Measurements from ENCODE around the gene INTS11. TPM values are rescaled to one million over a fixed set of nuclear protein-coding genes. Genes with fewer than 3 reads are reported as not detected.

Gene INTS11
- total RNA-seq, 2 donors from 2014 or later, result 108 to 131 TPM

DNA sequence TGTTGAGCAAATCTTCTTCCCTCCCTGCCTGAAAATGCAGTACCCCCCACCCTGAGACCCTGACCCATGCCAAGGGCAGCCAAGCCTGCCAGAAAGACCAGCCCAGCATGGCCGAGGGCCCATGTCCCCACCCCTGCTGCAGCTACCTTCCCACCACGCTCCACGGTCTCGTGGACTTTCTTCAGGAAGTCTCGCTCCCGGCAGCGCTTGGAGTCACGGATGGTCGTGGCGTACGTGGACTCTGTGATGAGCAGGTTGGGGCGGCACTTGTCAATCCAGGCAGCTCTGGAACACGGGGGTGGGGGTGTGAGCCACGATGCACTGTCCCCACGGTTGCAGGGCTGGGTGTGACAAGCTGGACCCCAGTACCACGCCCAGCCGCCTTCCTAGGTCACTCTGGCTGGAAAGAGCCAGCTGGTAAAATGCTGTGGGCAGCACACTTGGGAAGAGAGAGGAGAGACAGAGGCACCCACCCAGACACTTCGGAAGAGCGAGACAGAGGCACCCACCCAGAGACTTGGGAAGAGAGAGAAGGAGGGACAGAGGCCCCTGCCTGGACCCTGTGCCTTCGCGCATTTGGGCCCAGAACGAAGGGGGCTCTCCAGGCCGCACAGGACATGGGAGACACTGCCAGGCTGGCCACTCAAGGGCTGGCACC, 9.7 kb downstream of the INTS11 start:
- H3K9me3 Mint-ChIP-seq, result no peaks in the 10 kb centered on the region
- H3K4me3 Mint-ChIP-seq, result no peak overlapping the region
- H3K4me1 Mint-ChIP-seq (ENCODE audit: low read depth), result no peaks in the 10 kb centered on the region
- no peak overlapping the region for H3K27ac Mint-ChIP-seq
- no peak for DNase-seq
- ATAC-seq (replicated peaks in 1 of 2), result no peak
- H3K36me3 Mint-ChIP-seq (ENCODE audit: insufficient read depth in 2 of 2), result peaks cover 0 to 7% of the 10 kb centered on the region in 2 donors
- no peaks in the 10 kb centered on the region for H3K27me3 Mint-ChIP-seq (ENCODE audit: low read depth)

GRCh38 chr1:1314237-1314586, 10.2 kb downstream of the INTS11 start:
- DNase-seq (no peak), ATAC-seq (replicated peaks in 1 of 2) (no peak)
- Mint-ChIP-seq H3K36me3 (ENCODE audit: insufficient read depth in 2 of 2) (peaks cover 0 to 4% of the 10 kb centered on the region in 2 donors), H3K9me3 (no peaks in the 10 kb centered on the region), H3K27ac (no peak overlapping the region), H3K4me1 (ENCODE audit: low read depth) (no peaks in the 10 kb centered on the region), H3K27me3 (ENCODE audit: low read depth) (no peaks in the 10 kb centered on the region), H3K4me3 (no peak overlapping the region)

DNA sequence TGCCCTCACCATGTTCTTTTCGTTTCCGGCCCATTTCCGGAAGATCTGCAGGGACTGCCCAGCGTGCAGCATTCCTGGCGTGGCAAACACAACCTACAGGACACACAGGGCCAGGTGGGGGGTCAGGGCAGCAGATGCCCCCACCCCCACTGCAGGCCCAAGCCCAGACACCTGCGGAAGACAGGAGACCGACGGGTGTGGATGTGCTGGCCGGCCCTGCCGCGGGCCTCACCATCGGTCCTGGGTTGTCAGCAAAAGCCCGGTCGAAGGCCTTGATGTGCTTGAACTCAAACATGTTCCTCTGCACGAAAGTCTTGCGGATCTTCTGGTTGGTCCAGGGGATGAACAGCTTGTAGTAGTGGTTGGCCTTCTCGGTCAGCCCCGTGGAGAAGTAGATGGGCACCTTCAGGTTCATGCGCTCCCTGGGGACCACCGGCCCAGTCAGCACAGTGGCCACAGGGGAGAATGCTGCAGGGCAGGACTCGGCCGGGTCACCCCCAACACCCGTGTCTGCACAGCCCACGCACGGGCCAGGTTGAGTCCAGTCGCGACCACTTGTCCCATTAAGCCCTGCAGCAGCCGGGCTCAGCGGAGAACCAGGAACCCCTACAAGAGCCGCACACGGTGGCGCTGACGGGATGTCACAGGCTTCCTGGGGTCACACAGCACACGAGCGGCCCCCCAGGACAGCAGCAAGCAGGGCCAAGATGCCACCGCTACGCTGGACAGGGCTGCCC, 10.8 kb downstream of the INTS11 start:
- DNase-seq (no peak), ATAC-seq (replicated peaks in 1 of 2) (no peak)
- Mint-ChIP-seq H3K27ac (no peak overlapping the region), H3K36me3 (ENCODE audit: insufficient read depth in 2 of 2) (peaks cover 0 to 1% of the 10 kb centered on the region in 2 donors), H3K9me3 (no peaks in the 10 kb centered on the region), H3K4me1 (ENCODE audit: low read depth) (no peaks in the 10 kb centered on the region), H3K4me3 (no peak overlapping the region), H3K27me3 (ENCODE audit: low read depth) (no peaks in the 10 kb centered on the region)

- H3K27ac Mint-ChIP-seq, result no peak overlapping the region
These were observed 11.8 kb downstream of the INTS11 start for GRCh38 chr1:1312450-1313314.

GRCh38 chr1:1311107-1312104, 13.1 kb downstream of the INTS11 start:
- Mint-ChIP-seq H3K4me3 (no peak overlapping the region), H3K36me3 (ENCODE audit: insufficient read depth in 2 of 2) (peaks cover 0 to 1% of the 10 kb centered on the region in 2 donors)

More at GRCh38 chr1:1312450-1313314, 11.8 kb downstream of the INTS11 start:
- no peak for ATAC-seq (replicated peaks in 1 of 2)
- peaks cover 0 to 1% of the 10 kb centered on the region in 2 donors for H3K36me3 Mint-ChIP-seq (ENCODE audit: insufficient read depth in 2 of 2)
- H3K4me3 Mint-ChIP-seq, result no peak overlapping the region
- H3K9me3 Mint-ChIP-seq, result no peaks in the 10 kb centered on the region
- H3K27me3 Mint-ChIP-seq (ENCODE audit: low read depth), result no peaks in the 10 kb centered on the region
- DNase-seq, result no peak
- H3K4me1 Mint-ChIP-seq (ENCODE audit: low read depth), result no peaks in the 10 kb centered on the region

DNA sequence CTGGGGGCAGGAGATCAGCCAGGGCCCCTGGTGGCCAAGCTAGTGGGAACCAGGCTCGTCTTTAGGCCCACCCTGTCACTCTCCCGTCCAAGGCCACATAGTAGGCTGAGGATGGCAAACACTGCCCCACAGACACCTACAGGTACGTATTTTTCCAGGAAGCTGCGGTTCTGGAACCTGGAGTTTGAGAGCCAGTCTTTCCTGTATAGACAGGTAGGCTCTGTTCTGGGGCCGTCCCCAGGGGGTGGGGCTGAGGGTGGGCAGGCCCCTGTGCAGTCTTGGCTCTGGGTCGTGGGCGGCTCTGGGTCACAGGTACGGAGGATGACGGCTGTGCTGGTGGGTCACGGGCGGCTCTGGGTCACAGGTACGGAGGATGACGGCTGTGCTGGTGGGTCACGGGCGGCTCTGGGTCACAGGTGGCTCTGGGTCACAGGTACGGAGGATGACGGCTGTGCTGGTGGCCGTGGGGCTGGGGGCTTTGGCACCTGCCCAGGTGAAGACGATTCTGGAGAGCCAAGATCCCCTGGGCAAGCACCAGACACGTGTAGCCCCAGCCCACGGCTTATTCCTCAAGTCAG, 13.9 kb downstream of the INTS11 start:
- peaks cover 0 to 1% of the 10 kb centered on the region in 2 donors for H3K36me3 Mint-ChIP-seq (ENCODE audit: insufficient read depth in 2 of 2)
- H3K27me3 Mint-ChIP-seq (ENCODE audit: low read depth), result no peaks in the 10 kb centered on the region
- no peaks in the 10 kb centered on the region for H3K9me3 Mint-ChIP-seq
- no peak overlapping the region for H3K27ac Mint-ChIP-seq
- no peak for DNase-seq
- peaks cover 15% of the 10 kb centered on the region for H3K4me1 Mint-ChIP-seq (ENCODE audit: low read depth)
- H3K4me3 Mint-ChIP-seq, result peak overlapping the region; percentile 32 to 78
- no peak for ATAC-seq (replicated peaks in 1 of 2)

More at GRCh38 chr1:1311107-1312104, 13.1 kb downstream of the INTS11 start:
- Mint-ChIP-seq H3K27me3 (ENCODE audit: low read depth) (no peaks in the 10 kb centered on the region), H3K9me3 (no peaks in the 10 kb centered on the region), H3K4me1 (ENCODE audit: low read depth) (peaks cover 7% of the 10 kb centered on the region), H3K27ac (no peak overlapping the region)
- DNase-seq (no peak), ATAC-seq (replicated peaks in 1 of 2) (no peak)

DNA sequence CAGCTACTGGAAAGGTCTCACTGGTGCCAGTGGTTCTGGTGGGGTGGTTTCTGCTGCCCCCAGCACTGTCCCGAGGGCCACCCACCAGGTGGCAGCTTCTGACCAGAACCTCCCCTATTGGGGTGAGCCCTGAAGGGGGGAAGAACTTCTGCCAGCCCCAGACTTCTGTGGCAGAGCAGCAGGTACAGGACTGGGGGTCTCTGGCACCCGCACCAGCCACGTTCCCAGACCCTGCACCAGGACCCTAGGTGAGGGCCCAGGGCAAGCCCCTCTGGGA, 14.4 kb downstream of the INTS11 start:
- ATAC-seq (replicated peaks in 1 of 2) (no peak), DNase-seq (no peak)
- Mint-ChIP-seq H3K36me3 (ENCODE audit: insufficient read depth in 2 of 2) (peaks cover 0 to 1% of the 10 kb centered on the region in 2 donors), H3K4me3 (peak overlapping the region; percentile 78), H3K4me1 (ENCODE audit: low read depth) (peaks cover 16% of the 10 kb centered on the region), H3K9me3 (no peaks in the 10 kb centered on the region), H3K27me3 (ENCODE audit: low read depth) (no peaks in the 10 kb centered on the region), H3K27ac (no peak overlapping the region)

- peak in 1 of 2 donors; percentile 28 for DNase-seq
- Mint-ChIP-seq H3K27ac (no peak overlapping the region), H3K36me3 (ENCODE audit: insufficient read depth in 2 of 2) (peaks cover 0 to 1% of the 10 kb centered on the region in 2 donors), H3K27me3 (ENCODE audit: low read depth) (no peaks in the 10 kb centered on the region), H3K4me1 (ENCODE audit: low read depth) (peaks cover 16% of the 10 kb centered on the region), H3K4me3 (peak overlapping the region; percentile 78), H3K9me3 (no peaks in the 10 kb centered on the region)
- no peak for ATAC-seq (replicated peaks in 1 of 2)
These were observed 15.0 kb downstream of the INTS11 start for GRCh38 chr1:1309251-1310108.

DNA sequence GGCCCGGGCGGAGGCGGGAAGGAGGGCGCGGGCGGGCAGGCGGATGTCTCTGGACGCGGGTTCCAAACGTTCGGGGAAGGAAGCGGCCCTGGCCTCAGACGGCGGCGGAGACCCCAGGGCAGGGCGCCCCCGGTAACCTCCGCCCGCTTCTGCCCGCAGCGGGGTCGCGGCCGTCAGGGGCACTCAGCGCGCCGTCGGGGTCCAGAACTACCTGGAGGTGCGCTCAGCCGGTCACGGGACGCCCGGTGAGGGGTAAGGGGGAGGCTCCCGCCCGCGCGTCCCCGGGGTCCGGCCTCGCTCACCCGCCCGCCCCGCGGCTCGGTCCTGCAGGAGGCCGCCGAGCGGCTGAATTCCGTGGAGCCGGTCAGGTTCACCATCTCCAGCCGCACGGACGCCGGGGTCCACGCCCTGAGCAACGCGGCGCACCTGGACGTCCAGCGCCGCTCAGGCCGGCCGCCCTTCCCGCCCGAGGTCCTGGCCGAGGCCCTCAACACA, 15.7 kb downstream of the INTS11 start:
- H3K36me3 Mint-ChIP-seq (ENCODE audit: insufficient read depth in 2 of 2), result peaks cover 0 to 1% of the 10 kb centered on the region in 2 donors
- peak overlapping the region; percentile 78 to 87 for H3K4me3 Mint-ChIP-seq
- ATAC-seq (replicated peaks in 1 of 2), result no peak
- H3K27me3 Mint-ChIP-seq (ENCODE audit: low read depth), result no peaks in the 10 kb centered on the region
- H3K9me3 Mint-ChIP-seq, result no peaks in the 10 kb centered on the region
- H3K27ac Mint-ChIP-seq, result no peak overlapping the region
- DNase-seq, result no peak
- peaks cover 16% of the 10 kb centered on the region for H3K4me1 Mint-ChIP-seq (ENCODE audit: low read depth)

DNA sequence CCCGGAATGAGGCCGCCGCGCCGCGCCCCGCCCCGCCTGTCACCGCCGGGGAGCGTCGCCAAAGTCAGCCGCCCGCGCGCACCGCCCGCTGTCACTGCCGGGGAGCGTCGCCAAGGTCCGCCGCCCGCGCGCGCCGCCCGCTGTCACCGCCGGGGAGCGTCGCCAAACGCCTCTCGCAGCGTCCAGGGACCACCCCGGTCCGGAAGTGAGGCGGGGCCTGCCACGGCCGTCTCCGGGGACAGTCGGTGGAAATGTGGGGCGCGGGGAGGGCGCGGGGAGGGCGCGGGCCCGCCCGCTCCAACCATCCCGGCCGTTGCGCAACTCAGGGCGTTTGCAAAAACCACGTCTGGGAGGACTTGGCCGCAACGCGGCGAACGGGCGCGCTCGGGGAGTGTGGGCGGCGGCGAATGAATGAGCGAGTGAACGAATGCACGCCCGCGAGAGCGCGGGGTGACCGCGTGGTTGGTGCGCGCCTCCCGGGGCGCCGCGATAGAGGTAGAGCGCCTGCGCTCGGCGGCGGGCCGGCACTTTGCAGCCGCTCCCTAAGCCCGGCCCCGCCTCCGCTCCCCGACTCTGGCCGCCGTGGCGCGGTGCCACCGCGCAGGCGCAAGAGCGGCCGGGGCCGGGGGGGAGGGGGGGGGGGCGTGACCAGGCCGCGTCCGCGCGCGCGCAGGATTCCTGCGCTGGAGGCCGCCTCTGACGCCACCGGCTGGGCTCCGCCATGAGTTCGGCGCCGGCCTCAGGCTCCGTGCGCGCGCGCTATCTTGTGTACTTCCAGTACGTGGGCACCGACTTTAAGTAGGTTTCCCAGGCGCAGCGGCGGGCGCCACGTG, 16.3 kb downstream of the INTS11 start, which contains the start of the genes ACAP3 and PUSL1:
TSS of gene ACAP3 (minus strand) at position 8 of the 833 bp plus-strand sequence. CDS start 115 bp downstream, outside the sequence.
TSS of gene PUSL1 (plus strand) at position 675 of the 833 bp plus-strand sequence. CDS start at position 722, 47 bp downstream.
- Mint-ChIP-seq H3K36me3 (ENCODE audit: insufficient read depth in 2 of 2) (no peaks in the 10 kb centered on the region), H3K27ac (no peak within 1 kb of the TSS), H3K27me3 (ENCODE audit: low read depth) (no peaks in the 10 kb centered on the region), H3K9me3 (no peaks in the 10 kb centered on the region), H3K4me1 (ENCODE audit: low read depth) (peaks cover 16% of the 10 kb centered on the region), H3K4me3 (peak within 1 kb of the TSS; percentile 87 to 92)
- peak; percentile 92 to 93 for DNase-seq
- peak; percentile 81 to 83 for ATAC-seq (replicated peaks in 1 of 2)
